Measurements from ENCODE around the gene C6orf136.
"Not testable (repeated sequence)": the region's sequence is repeated elsewhere in the genome, so short reads cannot be mapped to it uniquely, and the experiment has no call there.

C6orf136 gene, protein sequence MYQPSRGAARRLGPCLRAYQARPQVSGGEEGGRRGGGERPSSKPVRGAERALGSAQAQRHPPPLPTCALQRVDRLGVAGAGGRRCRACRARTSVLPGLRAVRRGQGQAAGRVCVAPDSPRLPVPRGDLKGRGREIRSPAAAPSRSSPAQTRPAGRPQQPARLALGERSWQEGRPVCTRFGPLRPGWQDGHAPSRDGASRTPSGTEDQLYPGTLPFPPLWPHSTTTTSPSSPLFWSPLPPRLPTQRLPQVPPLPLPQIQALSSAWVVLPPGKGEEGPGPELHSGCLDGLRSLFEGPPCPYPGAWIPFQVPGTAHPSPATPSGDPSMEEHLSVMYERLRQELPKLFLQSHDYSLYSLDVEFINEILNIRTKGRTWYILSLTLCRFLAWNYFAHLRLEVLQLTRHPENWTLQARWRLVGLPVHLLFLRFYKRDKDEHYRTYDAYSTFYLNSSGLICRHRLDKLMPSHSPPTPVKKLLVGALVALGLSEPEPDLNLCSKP
- 9.9 to 18.8 (median 11.1) reads per million in 3 donors for total RNA-seq

DNA sequence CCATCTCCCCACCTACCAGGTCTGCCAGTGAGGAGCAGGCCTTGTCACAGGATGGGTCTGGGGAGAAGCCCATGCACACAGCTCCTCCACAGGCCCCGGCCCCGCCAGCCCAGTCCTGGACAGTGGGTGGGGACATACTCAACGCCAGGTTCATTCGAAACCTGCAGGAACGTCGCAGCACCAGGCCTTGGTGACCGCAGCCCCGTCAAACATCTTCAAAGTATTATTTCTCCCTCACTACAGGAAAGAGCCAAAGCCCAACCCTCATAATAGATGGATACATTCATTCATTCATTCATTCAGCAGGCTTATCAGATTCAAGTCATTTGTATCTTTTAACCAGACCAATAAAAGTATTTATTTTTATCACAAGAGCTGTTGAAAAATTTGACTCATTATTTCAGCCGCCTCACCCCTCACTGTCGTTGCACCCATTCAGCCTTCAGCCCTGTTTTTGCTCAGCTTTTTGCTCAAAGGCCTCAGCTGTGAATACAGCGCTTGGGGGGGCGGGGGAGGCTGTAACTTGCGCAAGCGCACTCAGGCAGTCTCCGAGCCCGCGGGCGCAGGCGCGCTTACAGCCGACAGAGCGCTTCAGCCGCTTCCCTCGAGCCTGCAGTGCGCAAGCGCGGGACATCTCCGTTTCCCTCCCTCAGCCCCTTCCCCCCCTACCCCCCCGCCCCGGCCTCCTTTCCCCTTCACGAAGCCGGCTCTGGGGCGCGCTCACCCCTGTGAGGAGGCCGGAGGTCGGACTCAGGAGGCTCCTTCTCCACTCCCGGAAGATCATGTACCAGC, at the start of gene C6orf136:
TSS of gene C6orf136 (plus strand) at position 684 of the 792 bp plus-strand sequence. CDS start at position 783, 99 bp downstream.
- H3K4me1 ChIP-seq (ENCODE audit: control insufficient read depth, insufficient read depth, low read length, poor library complexity, severe bottlenecking), result peaks cover 12% of the 10 kb centered on the region
- H3K36me3 ChIP-seq (ENCODE audit: control insufficient read depth, insufficient read depth, low read length), result peaks cover 9% of the 10 kb centered on the region
- H3K9me3 ChIP-seq (ENCODE audit: control insufficient read depth, low read length), result no peaks in the 10 kb centered on the region
- peak within 1 kb of the TSS; percentile 94 for H3K27ac ChIP-seq (ENCODE audit: insufficient read depth, low read length, poor library complexity, severe bottlenecking)
- peak; percentile 88 to 90 (median 89) for DNase-seq
- peak within 1 kb of the TSS; percentile 91 for H3K4me3 ChIP-seq (ENCODE audit: insufficient read depth, low read depth, low read length, poor library complexity, severe bottlenecking)
- H3K27me3 ChIP-seq (replicated peaks; ENCODE audit: control insufficient read depth, insufficient read depth, low read length, poor library complexity, severe bottlenecking), result no peaks in the 10 kb centered on the region

DNA sequence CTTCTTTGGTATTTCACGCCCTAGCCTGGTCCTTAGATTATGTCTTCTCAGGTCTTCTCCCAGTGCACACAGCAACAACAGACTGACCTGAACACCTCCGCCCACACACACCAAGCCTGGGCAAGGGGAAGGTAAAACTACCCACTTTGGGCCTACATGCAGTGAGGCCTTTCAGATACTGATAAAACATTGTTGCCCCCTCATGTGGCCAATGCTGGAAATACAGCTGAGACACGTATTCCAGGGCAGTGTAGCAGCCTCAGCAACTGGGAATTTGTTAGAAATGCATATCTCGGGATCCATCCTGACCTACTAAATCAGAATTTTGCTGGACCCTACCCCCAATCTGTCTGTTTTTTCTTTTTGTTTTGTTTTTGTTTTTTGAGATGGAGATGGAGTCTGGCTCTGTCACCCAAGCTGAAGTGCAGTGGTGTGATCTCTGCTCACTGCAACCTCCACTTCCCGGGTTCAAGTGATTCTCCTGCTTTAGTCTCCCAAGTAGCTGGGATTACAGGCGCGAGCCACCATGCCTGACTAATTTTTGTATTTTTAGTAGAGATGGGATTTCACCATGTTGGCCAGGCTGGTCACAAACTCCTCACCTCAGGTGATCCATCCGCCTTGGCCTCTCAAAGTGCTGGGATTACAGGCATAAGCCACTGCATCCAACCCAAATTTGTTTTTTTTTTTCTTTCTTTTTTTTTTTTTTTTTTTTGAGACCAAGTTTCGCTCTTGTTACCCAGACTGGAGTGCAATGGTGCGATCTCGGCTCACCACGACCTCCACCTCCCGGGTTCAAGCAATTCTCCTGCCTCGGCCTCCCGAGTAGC, 49.4 kb upstream of the C6orf136 start:
- H3K27me3 ChIP-seq (replicated peaks; ENCODE audit: control insufficient read depth, insufficient read depth, low read length, poor library complexity, severe bottlenecking); H3K9me3 ChIP-seq (ENCODE audit: control insufficient read depth, low read length); H3K4me3 ChIP-seq (ENCODE audit: insufficient read depth, low read depth, low read length, poor library complexity, severe bottlenecking); H3K4me1 ChIP-seq (ENCODE audit: control insufficient read depth, insufficient read depth, low read length, poor library complexity, severe bottlenecking): not testable (repeated sequence)
- Histone ChIP-seq H3K27ac (ENCODE audit: insufficient read depth, low read length, poor library complexity, severe bottlenecking) (peak overlapping the region; percentile 21), H3K36me3 (ENCODE audit: control insufficient read depth, insufficient read depth, low read length) (peaks cover 28% of the 10 kb centered on the region)
- DNase-seq, result peak; percentile 49 to 71 (median 56)

DNA sequence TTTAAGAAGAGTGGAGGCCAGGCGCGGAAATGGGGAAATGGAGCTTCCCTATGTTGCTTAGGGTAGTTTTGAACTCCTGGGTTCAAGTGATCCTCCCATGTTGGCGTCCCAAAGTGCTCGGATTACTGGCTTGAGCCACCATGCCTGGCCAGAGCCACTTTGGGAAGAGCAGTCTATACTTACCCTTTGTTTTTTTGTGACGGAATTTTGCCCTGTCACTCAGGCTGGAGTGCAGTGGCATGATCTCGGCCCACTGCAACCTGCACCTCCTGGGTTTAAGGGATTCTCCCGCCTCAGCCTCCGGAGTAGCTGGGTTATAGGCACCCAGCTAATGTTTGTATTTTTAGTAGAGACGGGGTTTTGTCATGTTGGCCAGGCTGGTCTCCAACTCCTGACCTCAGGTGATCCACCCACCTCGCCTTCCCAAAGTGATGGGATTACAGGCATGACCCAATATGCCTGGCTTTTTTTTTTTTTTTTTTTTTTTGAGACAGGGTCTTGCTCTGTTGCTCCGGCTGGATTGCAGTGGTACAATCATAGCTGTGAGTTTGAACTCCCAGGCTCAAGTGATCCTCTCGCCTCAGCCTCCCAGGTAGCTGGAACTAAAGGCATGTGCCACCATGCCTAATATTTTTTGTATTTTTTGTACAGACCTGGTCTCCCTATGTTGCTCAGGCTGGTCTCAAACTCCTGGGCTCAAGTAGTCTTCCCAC, 47.9 kb upstream of the C6orf136 start:
- peaks cover 39% of the 10 kb centered on the region for H3K36me3 ChIP-seq (ENCODE audit: control insufficient read depth, insufficient read depth, low read length)
- no peak overlapping the region for H3K4me3 ChIP-seq (ENCODE audit: insufficient read depth, low read depth, low read length, poor library complexity, severe bottlenecking)
- no peak overlapping the region for H3K27ac ChIP-seq (ENCODE audit: insufficient read depth, low read length, poor library complexity, severe bottlenecking)
- H3K9me3 ChIP-seq (ENCODE audit: control insufficient read depth, low read length), result no peaks in the 10 kb centered on the region
- H3K4me1 ChIP-seq (ENCODE audit: control insufficient read depth, insufficient read depth, low read length, poor library complexity, severe bottlenecking), result no peaks in the 10 kb centered on the region
- no peaks in the 10 kb centered on the region for H3K27me3 ChIP-seq (replicated peaks; ENCODE audit: control insufficient read depth, insufficient read depth, low read length, poor library complexity, severe bottlenecking)
- DNase-seq, result no peak

DNA sequence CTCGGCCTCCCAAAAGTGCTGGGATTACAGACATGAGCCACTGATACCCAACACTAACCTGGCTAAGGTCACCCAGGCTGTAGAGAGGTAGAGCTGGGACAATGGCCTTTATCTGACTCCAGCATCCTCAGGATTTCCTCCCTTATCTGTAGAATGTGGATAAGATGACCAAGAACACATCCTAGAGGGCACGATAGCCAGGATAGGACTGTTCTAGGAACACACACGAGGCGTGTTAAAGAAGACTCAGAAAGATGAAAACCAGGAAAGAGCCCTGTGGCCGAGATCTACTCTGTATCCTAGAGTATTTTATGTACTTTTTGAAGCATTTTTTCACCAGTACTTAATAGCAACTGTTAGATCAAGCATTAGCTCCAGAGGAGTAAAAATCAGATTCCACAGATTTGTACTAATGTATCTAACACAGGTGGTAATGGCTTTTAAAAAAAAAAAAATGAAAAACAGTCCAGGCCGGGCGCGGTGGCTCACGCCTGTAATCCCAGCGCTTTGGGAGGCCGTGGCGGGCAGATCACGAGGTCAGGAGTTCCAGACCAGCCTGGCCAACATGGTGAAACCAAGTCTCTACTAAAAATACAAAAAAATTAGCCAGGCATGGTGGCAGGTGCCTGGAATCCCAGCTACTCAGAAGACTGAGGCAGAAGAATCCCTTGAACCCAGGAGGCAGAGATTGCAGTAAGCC, 47.2 kb upstream of the C6orf136 start:
- no peak overlapping the region for H3K4me3 ChIP-seq (ENCODE audit: insufficient read depth, low read depth, low read length, poor library complexity, severe bottlenecking)
- no peaks in the 10 kb centered on the region for H3K9me3 ChIP-seq (ENCODE audit: control insufficient read depth, low read length)
- H3K36me3 ChIP-seq (ENCODE audit: control insufficient read depth, insufficient read depth, low read length), result peaks cover 45% of the 10 kb centered on the region
- DNase-seq, result no peak
- H3K27me3 ChIP-seq (replicated peaks; ENCODE audit: control insufficient read depth, insufficient read depth, low read length, poor library complexity, severe bottlenecking), result no peaks in the 10 kb centered on the region
- no peak overlapping the region for H3K27ac ChIP-seq (ENCODE audit: insufficient read depth, low read length, poor library complexity, severe bottlenecking)
- no peaks in the 10 kb centered on the region for H3K4me1 ChIP-seq (ENCODE audit: control insufficient read depth, insufficient read depth, low read length, poor library complexity, severe bottlenecking)

DNA sequence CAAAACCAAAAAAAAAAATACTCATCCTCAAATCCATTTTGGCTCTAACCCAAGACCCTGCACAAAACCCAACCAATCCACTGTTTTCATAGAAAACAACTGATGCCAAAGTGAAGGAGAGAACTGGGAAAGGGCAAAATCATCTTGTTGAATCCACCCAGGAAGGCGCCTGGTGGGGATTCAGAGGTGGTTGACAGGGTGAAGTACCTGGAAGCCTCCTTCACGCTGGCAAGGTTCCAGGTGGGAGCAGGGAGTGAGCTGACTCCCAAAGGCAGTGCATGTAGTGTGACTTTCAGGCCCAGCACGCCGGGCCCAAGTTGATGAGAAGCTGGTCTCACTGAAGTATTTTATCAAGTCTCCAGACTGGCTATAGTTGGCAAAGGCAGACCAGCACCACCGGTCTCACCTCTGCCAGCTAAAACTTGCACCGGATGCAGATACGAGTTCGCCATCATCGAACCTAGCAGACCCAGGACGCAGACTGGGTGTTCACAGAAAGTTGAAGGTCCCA, 46.4 kb upstream of the C6orf136 start:
- no peak for DNase-seq
- no peaks in the 10 kb centered on the region for H3K9me3 ChIP-seq (ENCODE audit: control insufficient read depth, low read length)
- no peaks in the 10 kb centered on the region for H3K4me1 ChIP-seq (ENCODE audit: control insufficient read depth, insufficient read depth, low read length, poor library complexity, severe bottlenecking)
- no peak overlapping the region for H3K27ac ChIP-seq (ENCODE audit: insufficient read depth, low read length, poor library complexity, severe bottlenecking)
- no peak overlapping the region for H3K4me3 ChIP-seq (ENCODE audit: insufficient read depth, low read depth, low read length, poor library complexity, severe bottlenecking)
- H3K27me3 ChIP-seq (replicated peaks; ENCODE audit: control insufficient read depth, insufficient read depth, low read length, poor library complexity, severe bottlenecking), result no peaks in the 10 kb centered on the region
- peaks cover 52% of the 10 kb centered on the region for H3K36me3 ChIP-seq (ENCODE audit: control insufficient read depth, insufficient read depth, low read length)

DNA sequence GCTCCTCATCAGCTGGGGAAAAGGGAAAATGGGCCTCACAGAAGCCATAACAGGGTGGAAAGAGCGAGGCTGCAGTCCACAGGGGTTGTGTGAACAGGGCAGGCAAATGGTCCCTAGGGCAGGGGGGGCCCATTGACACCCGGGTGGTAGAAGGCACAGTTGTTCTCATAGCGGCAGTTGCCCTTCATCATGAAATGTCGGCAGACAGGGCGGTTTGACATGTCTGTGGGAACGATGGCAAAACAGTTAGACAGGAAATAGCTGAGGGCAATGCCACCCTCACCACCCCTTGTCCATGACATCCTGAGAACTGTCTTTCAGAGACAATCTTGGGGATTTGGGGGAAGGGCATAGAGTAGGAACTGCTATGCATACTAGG, 45.5 kb upstream of the C6orf136 start:
- DNase-seq, result no peak
- peaks cover 60% of the 10 kb centered on the region for H3K36me3 ChIP-seq (ENCODE audit: control insufficient read depth, insufficient read depth, low read length)
- H3K4me3 ChIP-seq (ENCODE audit: insufficient read depth, low read depth, low read length, poor library complexity, severe bottlenecking), result no peak overlapping the region
- H3K9me3 ChIP-seq (ENCODE audit: control insufficient read depth, low read length), result no peaks in the 10 kb centered on the region
- no peak overlapping the region for H3K27ac ChIP-seq (ENCODE audit: insufficient read depth, low read length, poor library complexity, severe bottlenecking)
- H3K27me3 ChIP-seq (replicated peaks; ENCODE audit: control insufficient read depth, insufficient read depth, low read length, poor library complexity, severe bottlenecking), result no peaks in the 10 kb centered on the region
- H3K4me1 ChIP-seq (ENCODE audit: control insufficient read depth, insufficient read depth, low read length, poor library complexity, severe bottlenecking), result no peaks in the 10 kb centered on the region

DNA sequence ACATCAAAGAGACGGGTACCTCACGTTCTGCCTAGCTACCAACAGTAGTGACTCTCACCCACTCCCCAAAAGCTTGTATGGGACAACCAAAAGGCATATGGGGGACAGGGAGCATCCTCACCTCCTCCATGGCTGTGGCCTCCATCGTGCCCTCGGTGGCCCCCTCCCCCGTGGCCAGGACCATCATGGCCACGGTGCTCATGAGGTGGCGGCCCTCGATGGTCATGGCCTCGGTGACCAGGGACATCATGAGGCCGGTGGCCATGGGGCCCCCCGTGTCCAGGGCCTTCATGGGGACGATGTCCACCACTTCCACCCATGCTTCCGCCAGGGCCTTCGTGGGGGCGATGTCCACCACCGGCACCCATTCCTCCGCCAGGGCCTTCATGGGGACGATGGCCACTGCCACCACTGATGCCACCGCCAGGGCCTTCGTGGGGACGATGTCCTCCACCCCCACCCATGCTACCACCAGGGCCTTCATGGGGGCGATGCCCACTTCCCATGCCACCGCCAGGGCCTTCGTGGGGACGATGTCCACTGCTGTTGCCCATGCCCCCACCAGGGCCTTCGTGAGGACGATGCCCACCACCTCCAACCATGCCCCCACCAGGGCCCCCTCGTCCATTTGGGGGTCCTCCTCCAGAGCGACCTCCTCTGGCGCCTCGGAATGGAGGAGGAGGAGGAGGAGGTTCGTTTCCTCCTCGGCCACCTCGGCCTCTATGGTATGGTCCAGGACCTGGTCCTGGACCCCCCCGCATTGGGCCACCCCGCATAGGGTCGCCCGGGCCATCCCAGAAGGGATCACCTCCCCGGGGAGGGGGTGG, 44.9 kb upstream of the C6orf136 start:
- H3K4me1 ChIP-seq (ENCODE audit: control insufficient read depth, insufficient read depth, low read length, poor library complexity, severe bottlenecking), result no peaks in the 10 kb centered on the region
- peaks cover 66% of the 10 kb centered on the region for H3K36me3 ChIP-seq (ENCODE audit: control insufficient read depth, insufficient read depth, low read length)
- no peaks in the 10 kb centered on the region for H3K9me3 ChIP-seq (ENCODE audit: control insufficient read depth, low read length)
- no peaks in the 10 kb centered on the region for H3K27me3 ChIP-seq (replicated peaks; ENCODE audit: control insufficient read depth, insufficient read depth, low read length, poor library complexity, severe bottlenecking)
- no peak overlapping the region for H3K4me3 ChIP-seq (ENCODE audit: insufficient read depth, low read depth, low read length, poor library complexity, severe bottlenecking)
- no peak for DNase-seq
- H3K27ac ChIP-seq (ENCODE audit: insufficient read depth, low read length, poor library complexity, severe bottlenecking), result no peak overlapping the region

DNA sequence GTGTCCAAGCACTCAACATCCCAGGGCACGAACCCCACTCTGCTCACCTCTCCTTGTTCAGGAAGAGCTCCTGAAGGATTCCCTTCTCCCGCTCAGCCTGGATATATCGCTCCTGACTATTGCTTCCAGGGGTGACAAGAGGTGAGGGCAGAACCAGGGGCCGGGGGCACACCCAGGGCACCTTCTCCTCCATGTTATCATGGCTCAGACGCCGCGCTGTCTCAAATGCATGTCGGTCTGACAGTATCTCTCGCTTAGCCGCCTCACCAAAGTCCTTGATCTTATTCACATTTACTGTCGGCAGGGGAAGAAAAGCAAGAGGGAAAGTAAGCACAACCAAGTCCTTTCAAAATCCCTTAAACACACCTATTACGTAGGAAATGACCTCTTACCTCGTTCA, 43.0 kb upstream of the C6orf136 start:
- Histone ChIP-seq H3K9me3 (ENCODE audit: control insufficient read depth, low read length) (no peaks in the 10 kb centered on the region), H3K36me3 (ENCODE audit: control insufficient read depth, insufficient read depth, low read length) (peaks cover 78% of the 10 kb centered on the region), H3K4me3 (ENCODE audit: insufficient read depth, low read depth, low read length, poor library complexity, severe bottlenecking) (no peak overlapping the region), H3K27me3 (replicated peaks; ENCODE audit: control insufficient read depth, insufficient read depth, low read length, poor library complexity, severe bottlenecking) (no peaks in the 10 kb centered on the region), H3K27ac (ENCODE audit: insufficient read depth, low read length, poor library complexity, severe bottlenecking) (no peak overlapping the region), H3K4me1 (ENCODE audit: control insufficient read depth, insufficient read depth, low read length, poor library complexity, severe bottlenecking) (no peaks in the 10 kb centered on the region)
- no peak for DNase-seq
